SHP77 (cell line): Measurements from ENCODE around the gene PMPCA.

Experiments
- DNase-seq, 2 experiments: peaks; one replicate each; lab custom pipeline; 2025; lab: John Stamatoyannopoulos, UW

Gene PMPCA

GRCh38 chr9:136456258-136456657 lies 45.8 kb downstream of the PMPCA start:
- DNase-seq: no peak

GRCh38 chr9:136457326-136457725 lies 46.9 kb downstream of the PMPCA start:
- DNase-seq: no peak

- no peak for DNase-seq
Measured at GRCh38 chr9:136459425-136459824, 49.0 kb downstream of the PMPCA start.

DNA sequence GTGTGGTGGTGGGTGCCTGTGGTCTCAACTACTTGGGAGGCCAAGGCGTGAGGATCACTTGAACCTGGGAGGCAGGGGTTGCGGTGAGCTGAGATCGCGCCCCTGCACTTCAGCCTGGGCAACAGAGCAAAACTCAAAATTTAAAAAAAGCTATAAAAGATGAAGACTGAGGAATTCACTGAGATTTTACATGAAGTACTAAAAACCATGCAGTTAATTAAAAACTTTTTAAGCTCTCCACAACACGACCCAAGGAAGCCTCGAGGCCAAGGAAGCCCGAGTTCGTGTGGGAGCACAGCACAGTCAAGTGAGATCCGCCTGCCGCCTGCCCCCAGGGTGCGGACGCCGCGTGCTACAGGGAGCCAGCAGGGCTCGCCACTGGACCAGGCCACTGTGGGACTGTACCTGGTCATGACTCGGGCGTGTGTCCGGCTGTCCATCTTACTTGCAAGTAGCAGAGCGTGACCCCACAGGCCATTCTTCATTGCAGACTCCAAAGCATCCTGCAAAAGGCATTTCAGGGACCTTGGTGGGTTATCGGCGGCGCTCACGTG lies 50.4 kb downstream of the PMPCA start:
- DNase-seq: no peak

DNA sequence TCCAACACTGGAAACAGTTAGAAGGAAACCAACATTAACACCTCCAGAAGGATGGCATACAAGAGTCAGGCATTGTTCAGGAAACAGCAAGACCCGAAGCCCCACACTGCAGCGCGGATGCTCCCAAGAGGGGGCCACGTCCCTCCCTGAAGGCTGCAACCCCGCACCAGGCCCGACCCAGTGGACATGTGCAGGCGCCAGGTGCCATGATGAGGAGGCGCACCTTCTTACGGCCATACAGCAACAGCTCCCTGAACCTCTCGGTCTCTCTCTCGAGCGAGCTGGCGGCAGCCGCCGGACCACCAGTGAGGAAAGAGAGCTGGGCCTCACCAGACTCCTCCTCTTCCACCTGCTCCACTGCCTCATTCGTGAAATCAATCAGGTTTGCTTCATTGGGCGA lies 52.2 kb downstream of the PMPCA start:
- DNase-seq: no peak

- no peak for DNase-seq
Measured at GRCh38 chr9:136463578-136463977, 53.1 kb downstream of the PMPCA start.

GRCh38 chr9:136464241-136464640 lies 53.8 kb downstream of the PMPCA start:
- DNase-seq: no peak

DNA sequence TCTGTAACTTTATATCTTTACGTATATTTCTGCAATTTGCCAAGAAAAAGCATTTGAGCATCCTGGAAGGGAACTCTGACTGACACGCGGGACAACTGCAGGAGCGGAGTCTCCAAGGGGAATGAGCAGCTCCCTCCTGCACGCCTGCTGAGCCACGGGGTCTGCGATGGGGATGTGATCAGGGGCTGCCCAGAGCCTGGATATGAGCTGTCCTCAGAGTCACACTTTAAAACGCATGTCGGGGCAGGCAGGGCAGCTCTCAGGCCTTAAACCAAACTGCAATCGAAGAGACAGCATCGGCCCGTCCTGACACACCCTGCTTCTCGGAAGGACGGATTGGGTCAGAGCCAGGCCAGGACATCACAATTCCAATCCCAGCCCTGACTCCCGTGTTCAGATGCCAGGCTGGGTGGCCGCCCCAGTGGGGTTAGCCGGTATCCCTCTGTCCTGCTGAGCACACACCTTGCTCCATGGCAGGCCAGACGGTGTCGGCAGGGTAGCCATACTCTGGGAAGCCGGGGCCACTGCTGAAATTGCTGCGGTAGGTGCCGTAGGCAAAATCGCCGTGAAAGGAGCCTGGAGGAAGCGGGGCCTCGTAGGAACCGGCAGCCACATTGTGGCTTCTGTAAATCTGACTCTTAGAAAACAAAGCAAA lies 55.2 kb downstream of the PMPCA start:
- no peak for DNase-seq

GRCh38 chr9:136466155-136466541 lies 55.7 kb downstream of the PMPCA start:
- no peak for DNase-seq

- no peak for DNase-seq
Measured at GRCh38 chr9:136467766-136468165, 57.3 kb downstream of the PMPCA start.

- no peak for DNase-seq
Measured at GRCh38 chr9:136470356-136470755, 59.9 kb downstream of the PMPCA start.

- no peak for DNase-seq
Measured at GRCh38 chr9:136470792-136471469, 60.5 kb downstream of the PMPCA start.

GRCh38 chr9:136471802-136472487 lies 61.5 kb downstream of the PMPCA start:
- DNase-seq: no peak

DNA sequence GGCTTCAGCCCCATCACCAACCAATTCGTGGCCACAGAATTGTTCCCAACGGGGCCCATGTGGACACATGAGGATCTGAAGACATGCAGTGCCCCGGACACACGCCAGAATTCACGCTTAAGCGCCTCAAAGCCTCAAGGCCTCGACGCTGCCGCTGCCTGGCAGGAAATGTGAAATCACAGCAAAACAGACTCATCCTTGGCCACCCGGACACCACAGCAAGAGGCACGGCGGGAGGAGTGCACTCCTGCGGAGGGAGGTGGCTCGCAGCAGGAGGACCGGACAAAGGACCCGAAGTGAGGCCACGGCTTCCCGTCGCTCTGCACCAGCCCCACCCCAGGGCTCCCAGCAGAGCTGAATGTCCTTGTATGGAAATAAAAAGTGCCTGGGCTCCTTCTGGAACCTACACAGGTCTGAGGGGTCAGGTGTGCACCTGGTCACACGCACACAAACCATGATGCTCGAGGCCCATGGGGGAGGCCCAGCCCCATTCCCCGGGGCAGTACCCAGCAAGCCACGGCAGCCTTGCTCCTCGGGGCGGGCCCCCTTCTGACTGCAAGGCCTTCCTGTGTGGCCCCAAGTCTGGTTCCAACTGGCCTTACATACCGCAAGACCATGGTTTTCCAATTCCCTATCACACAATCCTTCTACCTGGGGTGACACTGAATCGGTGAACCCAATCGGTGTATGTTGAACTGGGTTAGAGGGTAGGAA lies 62.3 kb downstream of the PMPCA start:
- no peak for DNase-seq

DNA sequence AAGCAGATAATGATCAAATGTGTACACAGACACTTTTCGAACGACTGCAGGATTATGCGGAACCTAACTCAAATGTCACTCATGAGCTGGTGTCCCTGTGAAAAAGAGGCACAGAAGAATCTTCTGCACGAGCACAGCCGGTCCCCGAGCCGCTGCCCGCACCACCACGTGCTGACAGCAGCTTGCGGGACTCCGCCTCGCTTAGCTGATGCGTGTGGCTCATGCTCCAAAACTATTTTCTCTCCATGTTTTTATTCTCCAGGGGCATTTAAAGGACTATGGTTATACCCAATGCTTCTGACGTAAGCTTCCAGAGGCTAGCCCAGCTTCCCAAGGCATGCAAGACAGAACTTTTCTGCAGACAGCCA lies 62.9 kb downstream of the PMPCA start:
- DNase-seq: no peak
